Pancreas (tissue), 10 donors: ENCODE results near the gene NUDT16L1. TPM values are rescaled to one million over a fixed set of nuclear protein-coding genes. Genes with fewer than 3 reads are reported as not detected.

Experiments used
- ATAC-seq, 4 donors: fragments of 200-7000 bp; cut with Tn5 transposase; one replicate each; pipeline versions ENCODE4 v1.8.0 to v1.9.1; 2020; ENCODE audit warnings: mild to moderate bottlenecking in 4 of 4, moderate library complexity in 4 of 4
- DNase-seq, 6 donors: peaks; one replicate each; pipeline ENCODE4 v3.0.0-alpha.2; 2020
- FAIRE-seq: peaks from 2 replicates; lab custom pipeline; 2012; peaks lifted over from hg19 to GRCh38; lab: Jason Lieb, UNC
- H3K27ac ChIP-seq, 4 donors: fragments of 200-600 bp; sonication (generic); 1 replicate in 3 of 4; 2 replicates in 1 of 4; pipeline versions ENCODE4 v1.5.0 to v1.8.0; 2020
- H3K27me3 ChIP-seq, 4 donors: fragments of 200-600 bp; one replicate each; pipeline ENCODE4 v1.8.0; 2021
- H3K36me3 ChIP-seq, 3 donors: fragments of 200-600 bp; sonication (generic) in 1 of 3; one replicate each; pipeline versions ENCODE4 v1.5.0 to v1.8.0; 2020 to 2021
- H3K4me1 ChIP-seq, 3 donors: fragments of 200-600 bp; one replicate each; pipeline ENCODE4 v1.8.0; 2021
- H3K4me3 ChIP-seq, 4 donors: fragments of 200-600 bp; sonication (generic) in 2 of 4; one replicate each; pipeline versions ENCODE4 v1.5.0 to v1.8.0; 2020 to 2021
- H3K9me3 ChIP-seq, 4 donors: fragments of 200-600 bp; one replicate each; pipeline ENCODE4 v1.8.0; 2021
- WGBS, 2 donors: extraction: QIAGEN DNeasy Blood & Tissue Kit; methylation state at CpG; one replicate each; pipeline ENCODE4 v1.1.7; 2013; 5-methylcytosine and 5-hydroxymethylcytosine counted together
- intact Hi-C, 3 donors: fragments of 100-400 bp; cut with DNase I; formaldehyde crosslinking; loops; one replicate each; pipeline versions ENCODE4 v1.11.1 to v1.14.2; 2022
- polyA plus RNA-seq, 2 donors: library from polyadenylated mRNA; stranded (reverse); fragments of 200-250 nt; gene quantifications; one replicate each; pipeline ENCODE4 v1.2.3, GENCODE V29; 2013
- total RNA-seq, 6 donors: library from RNA; stranded (reverse); fragmentation: NEBNext Ultra II Directional in 4 of 6; extraction: Animal tissue kit (Norgen Biotek cat#: 25700) in 4 of 6; gene quantifications; one replicate each; pipeline versions ENCODE4 v1.2.1 to v1.2.4, GENCODE V29; 2021 to 2023
- TF ChIP-seq, protein P1 (sequence below), 4 donors: fragments of 200-600 bp; sonication (generic) in 3 of 4; IDR thresholded peaks; one replicate each; pipeline versions ENCODE4 v1.5.0 to v1.8.0; 2021; ENCODE audit warnings: antibody characterized with exemption in 4 of 4
- donor health status: healthy with polysubstance abuse.
- donor health status: DM: no; HTN: no; CAD: no; lungs with moderate emphysema.
- donor health status: DM: no; HTN: no; CAD: no.
- donor health status: control.
- donor health status: control.
- donor health status: Bipolar disorder and iron deficiency.
- donor health status: DM: yes; HTN: yes; CAD: no.
- donor health status: DM: no; HTN: no; CAD: no.
- donor health status: DM: no; HTN: no; CAD: no.
- donor health status: DM: yes; HTN: yes; CAD: no.

The NUDT16L1 gene
- total and polyA plus RNA-seq, 8 donors, result 7.0 to 32.3 (median 14.2) TPM

DNA sequence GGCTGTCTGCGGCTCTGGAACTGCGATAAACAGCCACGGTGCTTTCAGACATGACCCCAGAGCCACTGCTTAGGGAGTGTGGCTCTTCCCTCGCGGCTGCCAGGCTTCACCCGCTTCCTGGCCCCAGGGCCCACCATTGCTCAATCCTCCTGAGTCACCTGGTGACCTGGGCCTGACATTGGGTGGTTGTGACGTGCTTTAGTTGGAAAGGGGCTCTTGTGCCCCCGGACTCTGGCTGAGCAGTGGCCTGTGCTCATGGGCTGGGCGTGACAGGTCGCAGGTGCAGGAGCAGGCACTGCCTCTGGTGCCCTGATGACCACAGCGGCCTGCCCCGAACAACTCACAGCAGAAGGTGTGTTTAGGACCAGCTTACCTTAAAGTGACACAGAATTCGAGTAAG is 8.6 kb upstream of the NUDT16L1 start:
- FAIRE-seq, result no peak

DNA sequence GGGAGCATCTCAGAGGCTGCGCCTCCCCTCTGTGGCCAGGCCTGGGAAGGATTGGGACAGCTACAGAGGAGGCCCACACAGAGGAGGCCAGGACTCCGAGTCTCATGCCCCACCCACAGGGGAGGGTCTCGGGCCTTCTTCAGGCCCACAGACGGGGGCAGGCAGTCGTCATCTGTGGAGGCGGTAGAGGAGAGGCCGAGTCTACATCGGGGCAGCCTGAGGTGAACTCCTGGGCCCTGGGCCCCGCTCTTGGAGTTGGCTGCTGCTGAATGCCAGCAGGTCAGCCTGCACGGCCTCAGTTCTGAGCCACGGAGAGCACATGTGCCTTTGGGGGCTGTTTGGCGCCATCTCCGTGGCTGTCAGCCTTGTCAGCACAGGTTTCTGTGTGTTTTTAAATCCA is 8.1 kb upstream of the NUDT16L1 start:
- H3K27me3 ChIP-seq, result no peaks in the 10 kb centered on the region
- FAIRE-seq, result no peak
- no peaks in the 10 kb centered on the region for H3K4me1 ChIP-seq
- H3K9me3 ChIP-seq, result no peaks in the 10 kb centered on the region
- no peak for ATAC-seq
- H3K4me3 ChIP-seq, result no peak overlapping the region
- peak in 1 of 6 donors; percentile 48 for DNase-seq
- H3K27ac ChIP-seq, result no peak overlapping the region
- WGBS, 2 donors, result 90 to 91% methylated on average over 13 of the region's 13 CpGs
- peaks cover 0 to 32% (median 10%) of the 10 kb centered on the region in 3 donors for H3K36me3 ChIP-seq
- intact Hi-C loops, result no loop called here
- TF ChIP-seq, protein P1, sequence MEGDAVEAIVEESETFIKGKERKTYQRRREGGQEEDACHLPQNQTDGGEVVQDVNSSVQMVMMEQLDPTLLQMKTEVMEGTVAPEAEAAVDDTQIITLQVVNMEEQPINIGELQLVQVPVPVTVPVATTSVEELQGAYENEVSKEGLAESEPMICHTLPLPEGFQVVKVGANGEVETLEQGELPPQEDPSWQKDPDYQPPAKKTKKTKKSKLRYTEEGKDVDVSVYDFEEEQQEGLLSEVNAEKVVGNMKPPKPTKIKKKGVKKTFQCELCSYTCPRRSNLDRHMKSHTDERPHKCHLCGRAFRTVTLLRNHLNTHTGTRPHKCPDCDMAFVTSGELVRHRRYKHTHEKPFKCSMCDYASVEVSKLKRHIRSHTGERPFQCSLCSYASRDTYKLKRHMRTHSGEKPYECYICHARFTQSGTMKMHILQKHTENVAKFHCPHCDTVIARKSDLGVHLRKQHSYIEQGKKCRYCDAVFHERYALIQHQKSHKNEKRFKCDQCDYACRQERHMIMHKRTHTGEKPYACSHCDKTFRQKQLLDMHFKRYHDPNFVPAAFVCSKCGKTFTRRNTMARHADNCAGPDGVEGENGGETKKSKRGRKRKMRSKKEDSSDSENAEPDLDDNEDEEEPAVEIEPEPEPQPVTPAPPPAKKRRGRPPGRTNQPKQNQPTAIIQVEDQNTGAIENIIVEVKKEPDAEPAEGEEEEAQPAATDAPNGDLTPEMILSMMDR (IDR thresholded peaks at IDR 0.05), result no peak

More for the DNA sequence above, 8.6 kb upstream of the NUDT16L1 start:
- no peaks in the 10 kb centered on the region for H3K27me3 ChIP-seq
- TF ChIP-seq, protein P1 (IDR thresholded peaks at IDR 0.05), result no peak
- no peak overlapping the region for H3K4me3 ChIP-seq
- intact Hi-C loops, result no loop called here
- ATAC-seq, result no peak
- H3K27ac ChIP-seq, result no peak overlapping the region
- no peaks in the 10 kb centered on the region for H3K4me1 ChIP-seq
- no peaks in the 10 kb centered on the region for H3K9me3 ChIP-seq
- H3K36me3 ChIP-seq, result peaks cover 0 to 32% (median 10%) of the 10 kb centered on the region in 3 donors
- WGBS, 2 donors, result 91 to 93% methylated on average over 13 of the region's 13 CpGs
- peak in 1 of 6 donors; percentile 63 for DNase-seq

GRCh38 chr16:4685776-4686496 is 7.4 kb upstream of the NUDT16L1 start:
- WGBS, 2 donors, result 95 to 96% methylated on average over 38 of the region's 38 CpGs
- Histone ChIP-seq H3K27ac (no peak overlapping the region), H3K4me1 (no peaks in the 10 kb centered on the region), H3K27me3 (no peaks in the 10 kb centered on the region), H3K4me3 (no peak overlapping the region), H3K36me3 (peaks cover 0 to 32% (median 10%) of the 10 kb centered on the region in 3 donors), H3K9me3 (no peaks in the 10 kb centered on the region)
- DNase-seq (peak in 2 of 6 donors; percentile 57 to 61), ATAC-seq (no peak), FAIRE-seq (no peak)
- intact Hi-C loops, result no loop called here
- TF ChIP-seq, protein P1 (IDR thresholded peaks at IDR 0.05), result no peak

- peak in 3 of 6 donors; percentile 35 to 59 (median 50) for DNase-seq
- H3K4me1 ChIP-seq, result no peaks in the 10 kb centered on the region
- H3K36me3 ChIP-seq, result peaks cover 0 to 27% (median 10%) of the 10 kb centered on the region in 3 donors
- intact Hi-C loops, result no loop called here
- TF ChIP-seq, protein P1 (IDR thresholded peaks at IDR 0.05), result no peak
- H3K27ac ChIP-seq, result no peak overlapping the region
- FAIRE-seq, result no peak
- H3K4me3 ChIP-seq, result no peak overlapping the region
- ATAC-seq, result no peak
- H3K9me3 ChIP-seq, result no peaks in the 10 kb centered on the region
- no peaks in the 10 kb centered on the region for H3K27me3 ChIP-seq
- WGBS, 2 donors, result 93% methylated on average over 26 to 27 of the region's 27 CpGs
Observed at GRCh38 chr16:4686497-4687210, 6.7 kb upstream of the NUDT16L1 start.
